B cell (primary cell): ENCODE results near the gene IL12B. TPM values are rescaled to one million over a fixed set of nuclear protein-coding genes. Genes with fewer than 3 reads are reported as not detected.
A peak's percentile ranks its signal among the peaks of the same experiment; 100 is the strongest.

Experiments
- ATAC-seq: fragments of 200-7000 bp; cut with Tn5 transposase; one replicate; pipeline ENCODE4 v1.10.0; 2021; ENCODE audit warnings: low read depth, mild to moderate bottlenecking, moderate number of reproducible peaks, moderate library complexity
- CTCF ChIA-PET: fragments of 350-600 bp; sonication (Branson Sonifier 250); formaldehyde crosslinking; loops from one replicate; lab custom pipeline; 2021; ENCODE audit warnings: antibody characterized with exemption, inconsistent platforms; lab: Charles Lee
- POLR2A ChIA-PET: fragments of 350-600 bp; sonication (Branson Sonifier 250); formaldehyde crosslinking; loops from one replicate; lab custom pipeline; 2021; ENCODE audit warnings: antibody characterized with exemption; lab: Charles Lee
- DNase-seq: peaks from one replicate; pipeline ENCODE4 v3.0.0; 2013
- H2AFZ ChIP-seq: 2 replicates; pipeline ENCODE4 v1.6.1; 2012; ENCODE audit warnings: mild to moderate bottlenecking, low read depth, low read length; ENCODE audit not compliant: insufficient read depth, poor library complexity, severe bottlenecking
- H3K27ac ChIP-seq, 2 donors: 1 replicate in 1 of 2; 2 replicates in 1 of 2; pipeline ENCODE4 v1.5.1; 2012 to 2013; ENCODE audit warnings: low read length in 2 of 2, mild to moderate bottlenecking in 2 of 2, moderate library complexity in 1 of 2
- H3K27me3 ChIP-seq, 4 experiments: fragments of 200-600 bp in 1 of 4; sonication (generic) in 1 of 4; replicated peaks in 1 of 4; 1 replicate in 2 of 4; 2 replicates in 2 of 4; pipeline versions ENCODE4 v1.6.1 to v1.7.0; 2013 to 2016; ENCODE audit warnings: low read length in 3 of 4, mild to moderate bottlenecking in 2 of 4, mixed read lengths in 1 of 4, moderate library complexity in 1 of 4; ENCODE audit not compliant: insufficient read depth in 4 of 4, control insufficient read depth in 3 of 4; ENCODE audit errors: control extremely low read depth in 1 of 4
- H3K36me3 ChIP-seq, 2 experiments: replicated peaks in 1 of 2; 1 replicate in 1 of 2; 2 replicates in 1 of 2; pipeline versions ENCODE4 v1.6.1 to v1.7.1; 2013; ENCODE audit warnings: low read length in 1 of 2; ENCODE audit not compliant: insufficient read depth in 2 of 2, control insufficient read depth in 1 of 2; ENCODE audit errors: control extremely low read depth in 1 of 2, extremely low read depth in 1 of 2
- H3K4me1 ChIP-seq, 2 donors: fragments of 200-600 bp in 1 of 2; sonication (generic) in 1 of 2; 1 replicate in 1 of 2; 2 replicates in 1 of 2; pipeline versions ENCODE4 v1.5.1 to v1.6.1; 2013 to 2017; ENCODE audit warnings: low read length in 2 of 2; ENCODE audit not compliant: control insufficient read depth in 2 of 2, insufficient read depth in 2 of 2
- H3K4me2 ChIP-seq: replicated peaks from 2 replicates; pipeline ENCODE3; 2012; ENCODE audit warnings: mild to moderate bottlenecking, low read depth, low read length; ENCODE audit not compliant: poor library complexity, severe bottlenecking
- H3K4me3 ChIP-seq, 5 experiments: fragments of 200-600 bp in 1 of 5; sonication (generic) in 1 of 5; 1 replicate in 3 of 5; 2 replicates in 2 of 5; pipeline versions ENCODE4 v1.5.1 to v1.7.0; 2011 to 2016; ENCODE audit warnings: low read length in 4 of 5, mild to moderate bottlenecking in 4 of 5, low read depth in 2 of 5, control low read depth in 1 of 5, moderate library complexity in 1 of 5; ENCODE audit not compliant: insufficient read depth in 1 of 5; ENCODE audit errors: control extremely low read depth in 1 of 5, extremely low read depth in 1 of 5
- H3K79me2 ChIP-seq: fragments of 200-600 bp; sonication (generic); one replicate; pipeline ENCODE4 v1.6.0; 2016; ENCODE audit warnings: low read length; ENCODE audit not compliant: control insufficient read depth, insufficient read depth
- H3K9ac ChIP-seq: fragments of 200-600 bp; sonication (generic); 2 replicates; pipeline ENCODE4 v1.6.1; 2017; ENCODE audit warnings: mild to moderate bottlenecking, low read length, moderate library complexity
- H3K9me3 ChIP-seq, 3 donors: one replicate each; pipeline versions ENCODE4 v1.6.1 to v1.7.1; 2013; ENCODE audit warnings: low read length in 2 of 3; ENCODE audit not compliant: control insufficient read depth in 2 of 3, insufficient read depth in 1 of 3; ENCODE audit errors: control extremely low read depth in 1 of 3
- H4K20me1 ChIP-seq: 2 replicates; pipeline ENCODE4 v1.6.0; 2012; ENCODE audit warnings: mild to moderate bottlenecking, low read length; ENCODE audit not compliant: insufficient read depth, control insufficient read depth, poor library complexity, severe bottlenecking
- H3K27ac Mint-ChIP-seq: one replicate; pipeline ENCODE4 v1.8.0; 2021; ENCODE audit warnings: mixed read lengths
- H3K27me3 Mint-ChIP-seq: one replicate; pipeline ENCODE4 v1.8.0; 2021; ENCODE audit warnings: mixed read lengths
- H3K4me1 Mint-ChIP-seq: one replicate; pipeline ENCODE4 v1.8.0; 2021; ENCODE audit warnings: mixed read lengths
- H3K4me3 Mint-ChIP-seq: one replicate; pipeline ENCODE4 v1.8.0; 2021; ENCODE audit warnings: mixed read lengths
- H3K9me3 Mint-ChIP-seq: one replicate; pipeline ENCODE4 v1.8.0; 2022; ENCODE audit warnings: mixed read lengths; ENCODE audit not compliant: insufficient read depth
- CTCF ChIP-seq: fragments of 200-600 bp; IDR thresholded peaks from one replicate; pipeline ENCODE4 v1.8.0; 2022; ENCODE audit warnings: antibody characterized with exemption, mild to moderate bottlenecking
- EZH2 ChIP-seq: IDR thresholded peaks from 2 replicates; pipeline ENCODE4 v1.6.1; 2012; ENCODE audit warnings: borderline replicate concordance, low read depth, mild to moderate bottlenecking, moderate library complexity, low read length; ENCODE audit not compliant: insufficient read depth, poor library complexity, severe bottlenecking
- WGBS: methylation state at CpG from one replicate; pipeline ENCODE4 v1.1.5; 2013; ENCODE audit warnings: missing lambda C conversion rate; ENCODE audit not compliant: insufficient coverage; 5-methylcytosine and 5-hydroxymethylcytosine counted together
- intact Hi-C: fragments of 100-400 bp; cut with micrococcal nuclease; formaldehyde crosslinking; loops from one replicate; pipeline ENCODE4 v1.10.0; 2022
- polyA plus RNA-seq: library from polyadenylated mRNA; depleted of rRNA; stranded (reverse); fragments of >200 nt; gene quantifications from 2 replicates; pipeline ENCODE4 v1.2.3, GENCODE V29; 2012
- total RNA-seq, 2 donors: library from RNA; stranded (reverse); fragments of 120-200 nt in 1 of 2; gene quantifications; 1 replicate in 1 of 2; 2 replicates in 1 of 2; pipeline versions ENCODE4 v1.2.3 to v1.2.4, GENCODE V29; 2013 to 2022

IL12B gene
- total and polyA plus RNA-seq, 2 donors (not counting 1 experiment from before 2014, with no cell fraction given) = 0.15 to 0.17 TPM

GRCh38 chr5:159311063-159311462, 19.2 kb downstream of the IL12B start:
- 60% methylated on average over 3 of the region's 7 CpGs for WGBS
- peak overlapping the region; percentile 58 for H3K9ac ChIP-seq
- peaks cover 13 to 19% of the 10 kb centered on the region in 2 donors for H3K4me1 ChIP-seq
- H3K27ac Mint-ChIP-seq = peak overlapping the region; percentile 2
- no peaks in the 10 kb centered on the region for H3K36me3 ChIP-seq
- ChIA-PET POLR2A (no interaction called here), CTCF (interaction anchor here (0.8 to 2.0 kb wide), 8 partner anchors 8 to 676 kb away, joined by 3 to 13 read pairs (median 4); no protein-coding TSS in a partner anchor)
- ATAC-seq (no peak), DNase-seq (no peak)
- no peak overlapping the region for H3K27ac ChIP-seq
- peaks cover 10% of the 10 kb centered on the region for H3K27me3 Mint-ChIP-seq
- peak overlapping the region; percentile 66 for H3K4me2 ChIP-seq
- peak overlapping the region; percentile 51 for H2AFZ ChIP-seq
- no peaks in the 10 kb centered on the region for H3K79me2 ChIP-seq
- H3K27me3 ChIP-seq = peaks cover 0 to 6% (median 2%) of the 10 kb centered on the region in 4 experiments
- intact Hi-C loops = loop anchor here (2.0 kb wide), 1 partner anchor 22 kb away; no protein-coding TSS in a partner anchor
- peaks cover 18% of the 10 kb centered on the region for H3K4me1 Mint-ChIP-seq
- H3K9me3 ChIP-seq = no peaks in the 10 kb centered on the region
- TF ChIP-seq EZH2 = no peak
- TF ChIP-seq CTCF = no peak
- H4K20me1 ChIP-seq = no peaks in the 10 kb centered on the region
- H3K4me3 ChIP-seq = peak overlapping the region; percentile 16 to 61 (median 36)
- no peaks in the 10 kb centered on the region for H3K9me3 Mint-ChIP-seq
- H3K4me3 Mint-ChIP-seq = peak overlapping the region; percentile 76

GRCh38 chr5:159310511-159310910, 19.8 kb downstream of the IL12B start:
- H3K4me1 Mint-ChIP-seq = peaks cover 18% of the 10 kb centered on the region
- H3K9ac ChIP-seq = peak overlapping the region; percentile 58
- TF ChIP-seq EZH2 = no peak
- TF ChIP-seq CTCF = no peak
- peak overlapping the region; percentile 16 to 61 (median 36) for H3K4me3 ChIP-seq
- no peaks in the 10 kb centered on the region for H3K79me2 ChIP-seq
- H3K9me3 Mint-ChIP-seq = no peaks in the 10 kb centered on the region
- peaks cover 10% of the 10 kb centered on the region for H3K27me3 Mint-ChIP-seq
- ATAC-seq (peak; percentile 91), DNase-seq (peak; percentile 70)
- peak overlapping the region; percentile 2 for H3K27ac Mint-ChIP-seq
- POLR2A ChIA-PET = interaction anchor here (0.5 kb wide), 1 partner anchor 689 kb away, joined by 6 read pairs; no protein-coding TSS in a partner anchor
- H3K36me3 ChIP-seq = no peaks in the 10 kb centered on the region
- 2% methylated on average over 21 of the region's 26 CpGs for whole genome bisulfite sequencing
- peaks cover 0 to 6% (median 2%) of the 10 kb centered on the region in 4 experiments for H3K27me3 ChIP-seq
- no peaks in the 10 kb centered on the region for H4K20me1 ChIP-seq
- peak overlapping the region; percentile 66 for H3K4me2 ChIP-seq
- peaks cover 13 to 19% of the 10 kb centered on the region in 2 donors for H3K4me1 ChIP-seq
- H3K27ac ChIP-seq = no peak overlapping the region
- CTCF ChIA-PET = interaction anchor here (0.7 to 2.0 kb wide), 10 partner anchors 9 to 677 kb away, joined by 3 to 13 read pairs (median 4); no protein-coding TSS in a partner anchor
- H3K9me3 ChIP-seq = no peaks in the 10 kb centered on the region
- intact Hi-C loops = loop anchor here (2.0 kb wide), 1 partner anchor 22 kb away; no protein-coding TSS in a partner anchor
- H3K4me3 Mint-ChIP-seq = peak overlapping the region; percentile 76
- peak overlapping the region; percentile 51 for H2AFZ ChIP-seq
